Activated CD4-positive, alpha-beta T cell treated with anti-CD3 and anti-CD28 coated beads, Interleukin-2, amount 10 ng/mL, durations not matched to agents 7 days and 5 days (primary cell): ENCODE data around the gene TMEM91. TPM values are rescaled to one million over a fixed set of nuclear protein-coding genes. Genes with fewer than 3 reads are reported as not detected.
A peak's percentile ranks its signal among the peaks of the same experiment; 100 is the strongest.
"Not testable (repeated sequence)": the region's sequence is repeated elsewhere in the genome, so short reads cannot be mapped to it uniquely, and the experiment has no call there.

Source experiments
- CTCF ChIA-PET: fragments of 350-600 bp; sonication (Branson Sonifier 250); formaldehyde crosslinking; loops from one replicate; lab custom pipeline; 2021; ENCODE audit warnings: antibody characterized with exemption; lab: Charles Lee
- POLR2A ChIA-PET: fragments of 350-600 bp; sonication (Branson Sonifier 250); formaldehyde crosslinking; loops from one replicate; lab custom pipeline; 2021; ENCODE audit warnings: antibody characterized with exemption; lab: Charles Lee
- DNase-seq: peaks from one replicate; pipeline ENCODE4 v3.0.0-alpha.2; 2020
- H3K27ac Mint-ChIP-seq: one replicate; pipeline ENCODE4 v1.8.0; 2021; ENCODE audit warnings: mild to moderate bottlenecking, moderate library complexity, mixed read lengths
- H3K27me3 Mint-ChIP-seq: one replicate; pipeline ENCODE4 v1.8.0; 2021; ENCODE audit warnings: mixed read lengths
- H3K36me3 Mint-ChIP-seq: one replicate; pipeline ENCODE4 v1.8.0; 2021; ENCODE audit warnings: low read depth, mixed read lengths
- H3K4me1 Mint-ChIP-seq: one replicate; pipeline ENCODE4 v1.8.0; 2021; ENCODE audit warnings: mixed read lengths
- H3K4me3 Mint-ChIP-seq: one replicate; pipeline ENCODE4 v1.8.0; 2021; ENCODE audit warnings: mild to moderate bottlenecking, moderate library complexity, mixed read lengths
- H3K9me3 Mint-ChIP-seq: one replicate; pipeline ENCODE4 v1.8.0; 2021; ENCODE audit warnings: mixed read lengths
- total RNA-seq, 2 experiments: library from RNA; stranded (reverse); gene quantifications; one replicate each; pipeline ENCODE4 v1.2.3, GENCODE V29; 2021

TMEM91 gene
- total RNA-seq, 2 experiments from 2014 or later = 5.4 to 5.6 TPM

- ChIA-PET CTCF (interaction anchor here (0.6 to 0.7 kb wide), 4 partner anchors 11 to 164 kb away, joined by 3 to 5 read pairs (median 4); no protein-coding TSS in a partner anchor), POLR2A (interaction anchor here (0.6 kb wide), 1 partner anchor 32 kb away, joined by 5 read pairs; no protein-coding TSS in a partner anchor)
- Mint-ChIP-seq H3K36me3 (peaks cover 3% of the 10 kb centered on the region), H3K4me1 (peaks cover 30% of the 10 kb centered on the region), H3K27me3 (no peaks in the 10 kb centered on the region), H3K4me3 (no peak overlapping the region), H3K9me3 (no peaks in the 10 kb centered on the region), H3K27ac (no peak overlapping the region)
- DNase-seq = no peak
Observed at GRCh38 chr19:41367848-41368301, 8.5 kb upstream of the TMEM91 start.

DNA sequence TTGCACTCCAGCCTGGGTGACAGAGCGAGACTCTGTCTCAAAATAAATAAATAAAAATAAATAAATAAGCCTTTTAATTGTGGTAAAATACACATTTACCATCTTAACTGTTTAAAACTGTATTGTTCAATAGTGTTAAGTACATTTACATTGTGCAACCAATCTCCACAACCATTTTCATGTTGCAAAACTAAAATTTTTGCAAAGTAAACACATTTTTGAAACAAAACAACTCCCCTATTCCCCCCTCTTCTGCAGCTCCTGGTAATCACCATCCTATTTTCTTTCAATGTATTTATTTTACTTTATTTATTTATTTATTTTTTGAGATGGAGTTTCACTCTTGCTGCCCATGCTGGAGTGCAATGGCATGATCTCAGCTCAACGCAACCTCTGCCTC is 6.6 kb upstream of the TMEM91 start:
- H3K36me3 Mint-ChIP-seq = no peaks in the 10 kb centered on the region
- CTCF ChIA-PET = interaction anchor here (1.1 kb wide), 1 partner anchor 72 kb away, joined by 3 read pairs; no protein-coding TSS in a partner anchor
- DNase-seq = no peak
- peaks cover 18% of the 10 kb centered on the region for H3K4me1 Mint-ChIP-seq
- H3K27me3 Mint-ChIP-seq = no peaks in the 10 kb centered on the region
- no peak overlapping the region for H3K27ac Mint-ChIP-seq
- H3K4me3 Mint-ChIP-seq = no peak overlapping the region
- POLR2A ChIA-PET = no interaction called here
- H3K9me3 Mint-ChIP-seq = no peaks in the 10 kb centered on the region

DNA sequence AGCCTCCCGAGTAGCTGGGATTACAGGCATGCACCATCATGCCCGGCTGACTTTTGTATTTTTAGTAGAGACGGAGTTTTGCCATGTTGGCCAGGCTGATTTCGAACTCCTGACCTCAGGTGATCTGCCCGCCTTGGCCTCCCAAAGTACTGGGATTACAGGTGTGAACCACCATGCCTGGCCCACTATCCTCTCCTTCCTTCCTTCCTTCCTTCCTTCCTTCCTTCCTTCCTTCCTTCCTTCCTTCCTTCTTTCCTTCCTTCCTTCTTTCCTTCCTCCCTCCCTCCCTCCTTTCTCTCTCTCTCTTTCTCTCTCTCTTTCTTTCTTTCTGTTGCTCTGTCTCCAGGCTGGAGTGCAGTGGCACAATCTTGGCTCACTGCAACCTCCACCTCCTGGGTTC is 5.2 kb upstream of the TMEM91 start:
- H3K4me3 Mint-ChIP-seq, H3K27ac Mint-ChIP-seq, H3K36me3 Mint-ChIP-seq, DNase-seq, POLR2A ChIA-PET, H3K27me3 Mint-ChIP-seq, H3K9me3 Mint-ChIP-seq: not testable (repeated sequence)
- CTCF ChIA-PET = interaction anchor here (1.1 kb wide), 1 partner anchor 20 kb away, joined by 3 read pairs; no protein-coding TSS in a partner anchor
- H3K4me1 Mint-ChIP-seq = peaks cover 16% of the 10 kb centered on the region

- H3K4me1 Mint-ChIP-seq = peaks cover 15% of the 10 kb centered on the region
- POLR2A ChIA-PET = no interaction called here
- CTCF ChIA-PET = interaction anchor here (1.1 kb wide), 1 partner anchor 20 kb away, joined by 3 read pairs; no protein-coding TSS in a partner anchor
- H3K27me3 Mint-ChIP-seq = no peaks in the 10 kb centered on the region
- no peak overlapping the region for H3K4me3 Mint-ChIP-seq
- H3K27ac Mint-ChIP-seq = no peak overlapping the region
- H3K9me3 Mint-ChIP-seq = no peaks in the 10 kb centered on the region
- no peak for DNase-seq
- no peaks in the 10 kb centered on the region for H3K36me3 Mint-ChIP-seq
Observed at GRCh38 chr19:41371541-41371940, 4.8 kb upstream of the TMEM91 start.

DNA sequence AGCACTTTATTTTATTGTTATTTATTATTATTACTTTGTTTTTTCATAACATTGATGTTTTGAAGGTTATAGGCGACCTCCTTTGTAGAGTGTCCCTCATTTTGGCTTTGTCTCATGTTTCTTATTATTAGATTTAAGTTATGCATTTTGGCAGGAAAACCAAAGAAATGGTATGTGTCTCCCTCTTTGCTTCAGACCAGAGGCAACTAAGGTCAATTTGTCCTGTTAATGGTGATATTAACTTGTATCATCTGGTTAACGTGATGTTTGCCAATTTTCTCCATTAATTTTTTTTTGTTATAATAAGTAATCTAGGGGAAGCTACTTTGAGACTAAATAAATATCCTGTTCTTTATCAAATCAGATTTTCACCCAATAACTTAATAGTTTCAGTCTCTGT is 3.8 kb upstream of the TMEM91 start:
- ChIA-PET CTCF (no interaction called here), POLR2A (no interaction called here)
- peaks cover 21% of the 10 kb centered on the region for H3K4me1 Mint-ChIP-seq
- H3K9me3 Mint-ChIP-seq = no peaks in the 10 kb centered on the region
- no peaks in the 10 kb centered on the region for H3K36me3 Mint-ChIP-seq
- no peak overlapping the region for H3K27ac Mint-ChIP-seq
- no peak overlapping the region for H3K4me3 Mint-ChIP-seq
- DNase-seq = no peak
- H3K27me3 Mint-ChIP-seq = no peaks in the 10 kb centered on the region

- Mint-ChIP-seq H3K9me3 (no peaks in the 10 kb centered on the region), H3K4me1 (peaks cover 19% of the 10 kb centered on the region), H3K27ac (no peak overlapping the region), H3K36me3 (no peaks in the 10 kb centered on the region), H3K4me3 (no peak overlapping the region), H3K27me3 (no peaks in the 10 kb centered on the region)
- POLR2A ChIA-PET = no interaction called here
- CTCF ChIA-PET = no interaction called here
- no peak for DNase-seq
Observed at GRCh38 chr19:41373993-41374392, 2.3 kb upstream of the TMEM91 start.

DNA sequence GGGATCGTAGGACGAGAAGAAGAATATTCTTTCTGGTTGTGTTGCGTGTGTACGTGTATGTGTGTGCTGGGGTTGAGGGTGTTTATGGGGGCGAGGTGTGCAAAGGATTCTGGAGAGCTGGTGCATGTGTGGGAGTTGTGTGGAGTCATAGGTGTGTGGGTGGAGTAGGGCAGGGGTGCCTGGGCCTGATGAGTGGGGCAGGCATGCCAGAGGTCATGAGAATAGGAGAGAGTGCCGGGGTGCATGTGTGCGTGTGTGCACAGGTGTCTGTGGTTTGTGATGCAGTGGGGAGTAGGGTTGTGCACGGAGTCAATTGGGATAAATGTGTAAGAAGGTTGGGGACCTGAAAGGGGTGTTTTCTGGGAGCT is 649 bp downstream of the TMEM91 start:
- no peak for DNase-seq
- Mint-ChIP-seq H3K27me3 (no peaks in the 10 kb centered on the region), H3K9me3 (no peaks in the 10 kb centered on the region), H3K27ac (no peak overlapping the region), H3K4me3 (peak overlapping the region; percentile 59), H3K36me3 (no peaks in the 10 kb centered on the region), H3K4me1 (peaks cover 15% of the 10 kb centered on the region)
- ChIA-PET POLR2A (no interaction called here), CTCF (no interaction called here)

GRCh38 chr19:41377977-41378709 is 1.8 kb downstream of the TMEM91 start:
- ChIA-PET CTCF (interaction anchor here (0.6 to 1.6 kb wide), 3 partner anchors 10 to 343 kb away, joined by 3 to 6 read pairs (median 3); no protein-coding TSS in a partner anchor), POLR2A (no interaction called here)
- no peak for DNase-seq
- Mint-ChIP-seq H3K27me3 (no peaks in the 10 kb centered on the region), H3K27ac (peak overlapping the region; percentile 25), H3K4me1 (peaks cover 15% of the 10 kb centered on the region), H3K4me3 (no peak overlapping the region), H3K36me3 (no peaks in the 10 kb centered on the region), H3K9me3 (no peaks in the 10 kb centered on the region)

DNA sequence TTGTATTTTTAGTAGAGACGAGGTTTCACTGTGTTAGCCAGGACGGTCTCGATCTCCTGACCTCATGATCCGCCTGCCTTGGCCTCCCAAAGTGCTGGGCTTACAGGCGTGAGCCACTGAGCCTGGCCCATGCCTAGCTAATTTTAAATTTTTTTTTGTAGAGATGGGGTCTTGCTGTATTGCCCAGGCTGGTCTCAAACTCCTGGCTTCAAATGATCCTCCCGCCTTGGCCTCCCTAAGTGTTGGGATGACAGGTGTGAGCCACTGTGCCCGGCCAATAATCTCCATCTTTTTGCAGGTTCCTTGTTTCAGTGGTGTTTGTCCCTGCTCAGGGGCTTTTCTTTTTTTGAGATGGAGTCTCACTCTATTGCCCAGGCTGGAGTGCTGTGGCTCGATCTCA is 5.2 kb downstream of the TMEM91 start:
- POLR2A ChIA-PET, H3K4me1 Mint-ChIP-seq, H3K4me3 Mint-ChIP-seq, H3K27me3 Mint-ChIP-seq, H3K36me3 Mint-ChIP-seq, H3K27ac Mint-ChIP-seq, H3K9me3 Mint-ChIP-seq, DNase-seq: not testable (repeated sequence)
- CTCF ChIA-PET = interaction anchor here (0.6 to 1.6 kb wide), 2 partner anchors 17 to 831 kb away, joined by 3 read pairs; partner anchors contain the start of gene B9D2

DNA sequence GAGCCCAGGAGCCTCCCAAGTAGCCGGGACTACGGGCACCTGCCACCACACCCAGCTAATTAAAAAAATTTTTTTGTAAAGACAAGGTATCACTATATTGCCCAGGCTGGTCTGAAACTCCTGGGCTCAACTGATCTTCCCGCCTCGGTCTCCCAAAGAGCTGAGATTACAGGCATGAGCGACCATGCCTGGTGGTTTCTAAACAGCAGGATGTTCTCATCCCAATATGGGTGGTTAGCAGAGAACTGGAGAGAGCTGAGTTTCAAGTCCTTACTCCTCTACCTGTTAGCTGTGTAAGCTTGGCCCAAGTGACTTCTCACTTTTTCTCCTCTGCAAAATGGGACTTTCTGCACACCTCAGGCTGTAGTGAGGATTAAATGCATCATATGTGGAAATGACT is 8.0 kb downstream of the TMEM91 start:
- H3K4me1 Mint-ChIP-seq = no peaks in the 10 kb centered on the region
- POLR2A ChIA-PET = no interaction called here
- no peak overlapping the region for H3K4me3 Mint-ChIP-seq
- H3K27ac Mint-ChIP-seq = no peak overlapping the region
- H3K36me3 Mint-ChIP-seq = peaks cover 6% of the 10 kb centered on the region
- CTCF ChIA-PET = interaction anchor here (0.8 kb wide), 1 partner anchor 34 kb away, joined by 3 read pairs; no protein-coding TSS in a partner anchor
- no peaks in the 10 kb centered on the region for H3K9me3 Mint-ChIP-seq
- H3K27me3 Mint-ChIP-seq = no peaks in the 10 kb centered on the region
- DNase-seq = no peak

DNA sequence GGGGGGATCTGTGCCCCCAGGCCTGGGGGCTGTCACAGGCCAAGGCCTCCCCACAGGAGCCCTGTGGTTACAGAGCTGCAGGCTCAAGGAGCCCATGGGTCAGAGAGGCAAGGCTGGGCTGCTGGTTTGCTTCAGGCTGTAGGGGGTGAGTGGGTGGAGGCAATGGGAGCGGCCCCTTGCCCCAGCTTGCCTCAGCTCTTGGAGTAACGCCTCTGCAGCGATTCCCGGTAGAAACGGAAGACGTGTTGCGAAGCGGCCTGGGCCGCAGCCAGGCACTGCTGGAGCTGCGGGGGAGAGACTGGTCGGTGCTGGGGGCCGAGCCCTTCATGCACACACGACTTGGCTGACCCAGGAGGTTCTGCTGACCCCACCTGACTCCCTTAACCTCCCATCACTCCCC is 10.1 kb downstream of the TMEM91 start:
- no peak overlapping the region for H3K27ac Mint-ChIP-seq

GRCh38 chr19:41391618-41392017 is 15.3 kb downstream of the TMEM91 start:
- Mint-ChIP-seq H3K27me3 (no peaks in the 10 kb centered on the region), H3K9me3 (no peaks in the 10 kb centered on the region), H3K4me3 (no peak overlapping the region), H3K4me1 (peaks cover 13% of the 10 kb centered on the region), H3K36me3 (peaks cover 8% of the 10 kb centered on the region), H3K27ac (no peak overlapping the region)
- ChIA-PET CTCF (no interaction called here), POLR2A (no interaction called here)
- no peak for DNase-seq

More for the DNA sequence above, 10.1 kb downstream of the TMEM91 start:
- Mint-ChIP-seq H3K4me3 (no peak overlapping the region), H3K9me3 (no peaks in the 10 kb centered on the region), H3K36me3 (peaks cover 11% of the 10 kb centered on the region), H3K27me3 (no peaks in the 10 kb centered on the region), H3K4me1 (no peaks in the 10 kb centered on the region)
- POLR2A ChIA-PET = no interaction called here
- no peak for DNase-seq
- CTCF ChIA-PET = interaction anchor here (0.7 to 1.7 kb wide), 4 partner anchors 21 to 34 kb away, joined by 3 to 5 read pairs (median 4); partner anchors contain the start of gene B9D2

- H3K27me3 Mint-ChIP-seq = no peaks in the 10 kb centered on the region
- H3K4me1 Mint-ChIP-seq = peaks cover 15% of the 10 kb centered on the region
- no peak for DNase-seq
- H3K4me3 Mint-ChIP-seq = no peak overlapping the region
- no peak overlapping the region for H3K27ac Mint-ChIP-seq
- ChIA-PET POLR2A (no interaction called here), CTCF (no interaction called here)
- H3K36me3 Mint-ChIP-seq = peaks cover 8% of the 10 kb centered on the region
- no peaks in the 10 kb centered on the region for H3K9me3 Mint-ChIP-seq
Observed at GRCh38 chr19:41392775-41393174, 16.4 kb downstream of the TMEM91 start.
